Measurements from ENCODE around the gene MRPL9.
A peak's percentile ranks its signal among the peaks of the same experiment; 100 is the strongest.

The MRPL9 gene
- total RNA-seq: 38.2 to 73.5 (median 64.7) reads per million in 9 experiments

DNA sequence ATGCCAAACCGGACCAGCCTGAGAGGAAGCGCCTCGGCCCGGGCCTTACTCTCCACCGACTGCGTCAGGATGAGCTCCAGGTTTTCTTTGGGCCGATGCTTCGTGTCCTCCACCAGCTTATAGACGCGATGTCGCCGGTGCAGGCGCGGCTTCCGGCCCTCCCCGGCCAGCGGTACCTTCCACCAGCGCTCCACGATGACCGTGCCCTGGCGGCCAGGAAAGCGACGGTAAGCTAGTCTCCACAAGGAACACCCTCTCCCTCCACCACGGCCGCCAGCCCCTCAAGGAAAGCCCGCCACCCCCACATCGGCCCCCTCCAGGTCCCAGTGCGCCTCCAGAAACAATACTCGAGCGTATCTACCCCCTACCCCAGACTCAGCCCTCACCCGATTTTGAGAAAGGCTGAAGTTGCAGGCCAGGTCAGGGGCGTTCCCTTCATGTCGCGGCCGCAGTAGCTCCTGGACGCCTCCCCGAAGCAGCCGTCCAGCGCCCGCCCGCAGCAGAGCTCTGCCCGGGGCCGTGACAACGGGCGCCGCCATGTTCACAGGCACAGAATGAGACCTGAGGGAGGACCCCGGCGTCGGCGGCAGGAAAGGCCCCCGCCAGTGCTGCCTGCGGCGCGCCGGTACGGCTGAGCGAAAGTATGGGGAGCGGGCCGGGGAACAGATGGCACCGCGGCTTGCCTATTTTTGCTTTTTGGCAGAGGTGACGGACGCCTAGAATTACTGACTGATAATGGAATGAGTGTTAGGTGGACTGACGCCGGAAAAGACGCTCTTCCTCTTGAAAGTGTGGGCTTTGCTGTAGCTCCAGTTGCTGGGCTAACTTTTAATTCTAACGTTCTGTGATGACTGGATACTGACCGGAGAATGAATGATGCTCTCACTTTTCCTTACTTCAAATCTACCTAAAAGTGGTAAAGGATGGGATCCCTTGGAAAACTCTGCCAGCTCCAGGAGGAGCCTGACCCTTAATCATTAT, at the start of gene MRPL9:
Gene MRPL9 (minus strand): TSS at position 556 of the 981 bp plus-strand sequence. CDS start 17 bp downstream, at position 539.
- Mint-ChIP-seq H3K36me3 (ENCODE audit: insufficient read depth) (peaks cover 53% of the 10 kb centered on the region), H3K4me3 (peak within 1 kb of the TSS; percentile 95 to 97), H3K27me3 (no peaks in the 10 kb centered on the region), H3K4me1 (ENCODE audit: low read depth in 2 of 2) (peaks cover 14 to 15% of the 10 kb centered on the region in 2 donors), H3K9me3 (no peaks in the 10 kb centered on the region), H3K27ac (peak within 1 kb of the TSS; percentile 97 to 98)
- DNase-seq (peak; percentile 80 to 87 (median 80)), ATAC-seq (replicated peaks) (peak; percentile 97)

DNA sequence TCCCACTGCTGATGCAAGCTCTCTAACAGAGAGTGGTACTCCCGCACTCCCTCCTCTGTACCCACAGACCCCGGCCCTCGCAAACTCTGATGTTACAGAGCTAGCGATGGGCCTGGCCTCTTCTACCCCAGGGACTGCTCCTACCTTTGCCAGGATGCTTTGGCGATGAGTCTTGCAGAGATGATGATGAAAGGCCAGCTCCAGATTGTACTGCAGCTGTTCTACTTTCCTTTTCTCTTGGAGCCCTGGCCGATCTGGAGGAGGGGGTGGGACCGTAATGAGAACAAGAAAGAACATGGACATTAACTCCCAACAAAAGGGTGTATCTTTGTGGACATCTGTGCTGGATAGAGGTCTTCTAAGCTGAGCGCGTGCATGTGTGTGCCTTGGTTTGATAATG, 47.9 kb upstream of the MRPL9 start:
- Mint-ChIP-seq H3K27me3 (no peaks in the 10 kb centered on the region), H3K4me1 (ENCODE audit: low read depth in 2 of 2) (peaks cover 20 to 35% of the 10 kb centered on the region in 2 donors), H3K9me3 (no peaks in the 10 kb centered on the region), H3K27ac (no peak overlapping the region), H3K36me3 (ENCODE audit: insufficient read depth) (peaks cover 53% of the 10 kb centered on the region), H3K4me3 (no peak overlapping the region)
- ATAC-seq (replicated peaks) (no peak), DNase-seq (no peak)

- H3K4me1 Mint-ChIP-seq (ENCODE audit: low read depth in 2 of 2): peaks cover 11 to 26% of the 10 kb centered on the region in 2 donors
- peaks cover 43% of the 10 kb centered on the region for H3K36me3 Mint-ChIP-seq (ENCODE audit: insufficient read depth)
- H3K27ac Mint-ChIP-seq: no peak overlapping the region
- H3K9me3 Mint-ChIP-seq: no peaks in the 10 kb centered on the region
- H3K4me3 Mint-ChIP-seq: no peak overlapping the region
- H3K27me3 Mint-ChIP-seq: no peaks in the 10 kb centered on the region
- DNase-seq (no peak), ATAC-seq (replicated peaks) (no peak)
Observed at GRCh38 chr1:151809985-151810556, 46.8 kb upstream of the MRPL9 start.

DNA sequence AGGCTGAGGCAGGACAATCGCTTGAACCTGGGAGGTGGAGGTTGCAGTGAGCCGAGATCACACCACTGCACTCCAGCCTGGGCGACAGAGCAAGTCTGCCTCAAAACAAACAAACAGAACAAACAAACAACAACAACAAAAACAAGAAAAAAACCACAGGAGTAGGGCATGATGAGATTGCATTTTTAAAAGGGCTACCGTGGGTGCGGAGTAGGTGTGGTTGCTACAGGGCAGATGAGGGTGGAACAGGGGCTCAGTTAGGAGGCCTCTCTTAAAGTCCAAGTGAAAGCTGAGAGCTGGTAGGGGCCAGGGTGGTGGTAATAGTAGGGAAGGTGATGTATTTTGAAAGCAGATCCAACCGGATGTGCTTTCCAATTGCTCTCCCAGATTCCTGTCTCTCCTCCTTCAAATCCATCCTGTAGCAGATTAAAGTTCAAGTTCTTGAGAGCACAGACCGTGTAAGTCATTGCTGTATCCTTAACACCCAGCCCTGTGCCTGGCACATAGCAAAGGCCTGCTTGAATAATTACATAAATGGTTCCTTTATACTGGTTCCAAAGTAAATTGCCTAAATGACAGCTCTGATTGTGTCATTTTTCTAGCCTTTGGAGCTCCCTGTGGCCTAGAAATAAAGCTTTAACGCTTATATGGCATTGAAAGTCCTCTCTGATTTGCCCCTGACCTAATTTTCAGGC, 46.1 kb upstream of the MRPL9 start:
- Mint-ChIP-seq H3K4me1 (ENCODE audit: low read depth in 2 of 2) (peaks cover 6 to 26% of the 10 kb centered on the region in 2 donors), H3K36me3 (ENCODE audit: insufficient read depth) (peaks cover 38% of the 10 kb centered on the region), H3K27ac (peak overlapping the region in 1 of 2 donors; percentile 47), H3K9me3 (no peaks in the 10 kb centered on the region), H3K27me3 (no peaks in the 10 kb centered on the region), H3K4me3 (no peak overlapping the region)
- no peak for DNase-seq
- no peak for ATAC-seq (replicated peaks)

- Mint-ChIP-seq H3K4me1 (ENCODE audit: low read depth in 2 of 2) (peaks cover 11 to 22% of the 10 kb centered on the region in 2 donors), H3K27ac (peak overlapping the region in 1 of 2 donors; percentile 47), H3K9me3 (no peaks in the 10 kb centered on the region), H3K36me3 (ENCODE audit: insufficient read depth) (peaks cover 31% of the 10 kb centered on the region), H3K27me3 (no peaks in the 10 kb centered on the region), H3K4me3 (no peak overlapping the region)
- DNase-seq (no peak), ATAC-seq (replicated peaks) (no peak)
Observed at GRCh38 chr1:151807766-151808165, 44.5 kb upstream of the MRPL9 start.

- Mint-ChIP-seq H3K36me3 (ENCODE audit: insufficient read depth) (peaks cover 26% of the 10 kb centered on the region), H3K27ac (peak overlapping the region in 1 of 2 donors; percentile 80), H3K4me3 (no peak overlapping the region), H3K4me1 (ENCODE audit: low read depth in 2 of 2) (peaks cover 7 to 23% of the 10 kb centered on the region in 2 donors), H3K9me3 (no peaks in the 10 kb centered on the region), H3K27me3 (no peaks in the 10 kb centered on the region)
- DNase-seq: no peak
- no peak for ATAC-seq (replicated peaks)
Observed at GRCh38 chr1:151807131-151807530, 43.8 kb upstream of the MRPL9 start.

GRCh38 chr1:151806170-151806569, 42.9 kb upstream of the MRPL9 start:
- ATAC-seq (replicated peaks) (no peak), DNase-seq (no peak)
- H3K4me1 Mint-ChIP-seq (ENCODE audit: low read depth in 2 of 2): peaks cover 7 to 23% of the 10 kb centered on the region in 2 donors
- peaks cover 22% of the 10 kb centered on the region for H3K36me3 Mint-ChIP-seq (ENCODE audit: insufficient read depth)
- H3K27ac Mint-ChIP-seq: peak overlapping the region in 1 of 2 donors; percentile 80
- no peaks in the 10 kb centered on the region for H3K27me3 Mint-ChIP-seq
- H3K4me3 Mint-ChIP-seq: no peak overlapping the region
- no peaks in the 10 kb centered on the region for H3K9me3 Mint-ChIP-seq

DNA sequence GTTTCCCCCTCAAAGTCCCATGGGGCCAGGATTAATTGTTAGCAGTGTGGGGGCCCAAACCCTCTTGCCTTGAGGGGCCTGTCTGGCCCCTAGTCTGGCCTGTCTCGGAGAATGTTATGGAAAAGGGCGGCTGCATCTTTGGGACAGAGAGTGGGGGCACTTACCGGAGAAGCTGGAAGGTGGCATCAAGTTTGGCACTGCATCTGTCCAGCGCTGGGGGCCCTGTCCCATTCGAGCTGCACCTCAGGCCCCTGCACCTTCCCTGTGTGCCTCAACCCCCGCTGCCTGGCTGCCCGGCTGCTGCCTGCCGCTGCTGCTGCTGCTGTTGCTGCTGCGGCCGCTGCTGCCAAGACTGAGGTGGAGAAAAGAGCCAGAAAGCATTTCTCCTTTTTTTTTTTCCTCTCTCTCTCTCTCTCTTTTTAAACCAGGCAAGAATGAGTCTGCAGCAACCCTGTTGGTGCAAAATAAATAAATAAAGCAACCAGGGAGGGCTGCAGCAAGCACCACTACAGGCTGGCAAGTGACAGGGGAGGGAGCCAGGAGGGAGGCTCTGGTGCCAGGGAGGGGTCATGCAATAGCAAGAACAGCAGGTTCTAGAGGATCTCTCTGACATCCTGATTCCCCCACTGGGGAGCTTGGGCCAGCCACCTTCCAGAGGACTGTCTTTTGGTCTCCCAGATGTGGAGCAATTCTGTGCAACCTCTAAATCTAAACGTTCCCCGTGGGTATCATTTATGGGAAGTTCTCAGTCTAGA, 41.9 kb upstream of the MRPL9 start, which contains the start of gene LINGO4:
Gene LINGO4 (minus strand): TSS at position 354 of the 755 bp plus-strand sequence. CDS start 2,715 bp downstream, outside the sequence.
- peaks cover 12 to 28% of the 10 kb centered on the region in 2 donors for H3K4me1 Mint-ChIP-seq (ENCODE audit: low read depth in 2 of 2)
- peaks cover 12% of the 10 kb centered on the region for H3K36me3 Mint-ChIP-seq (ENCODE audit: insufficient read depth)
- no peaks in the 10 kb centered on the region for H3K9me3 Mint-ChIP-seq
- no peaks in the 10 kb centered on the region for H3K27me3 Mint-ChIP-seq
- ATAC-seq (replicated peaks) (peak; percentile 39), DNase-seq (no peak)
- H3K27ac Mint-ChIP-seq: peak within 1 kb of the TSS in 1 of 2 donors; percentile 80
- no peak within 1 kb of the TSS for H3K4me3 Mint-ChIP-seq

GRCh38 chr1:151803915-151804314, 40.6 kb upstream of the MRPL9 start:
- H3K4me3 Mint-ChIP-seq: no peak overlapping the region
- ATAC-seq (replicated peaks) (no peak), DNase-seq (no peak)
- peak overlapping the region in 1 of 2 donors; percentile 69 for H3K27ac Mint-ChIP-seq
- peaks cover 14 to 39% of the 10 kb centered on the region in 2 donors for H3K4me1 Mint-ChIP-seq (ENCODE audit: low read depth in 2 of 2)
- H3K9me3 Mint-ChIP-seq: no peaks in the 10 kb centered on the region
- H3K36me3 Mint-ChIP-seq (ENCODE audit: insufficient read depth): peaks cover 12% of the 10 kb centered on the region
- no peaks in the 10 kb centered on the region for H3K27me3 Mint-ChIP-seq

- DNase-seq: no peak
- peak overlapping the region; percentile 13 to 69 for H3K27ac Mint-ChIP-seq
- H3K4me3 Mint-ChIP-seq: no peak overlapping the region
- no peaks in the 10 kb centered on the region for H3K27me3 Mint-ChIP-seq
- H3K9me3 Mint-ChIP-seq: no peaks in the 10 kb centered on the region
- H3K4me1 Mint-ChIP-seq (ENCODE audit: low read depth in 2 of 2): peaks cover 14 to 42% of the 10 kb centered on the region in 2 donors
- H3K36me3 Mint-ChIP-seq (ENCODE audit: insufficient read depth): peaks cover 6% of the 10 kb centered on the region
- no peak for ATAC-seq (replicated peaks)
Observed at GRCh38 chr1:151803164-151803563, 39.9 kb upstream of the MRPL9 start.

- Mint-ChIP-seq H3K4me1 (ENCODE audit: low read depth in 2 of 2) (peaks cover 14 to 42% of the 10 kb centered on the region in 2 donors), H3K27ac (peak overlapping the region in 1 of 2 donors; percentile 60), H3K36me3 (ENCODE audit: insufficient read depth) (peaks cover 3% of the 10 kb centered on the region), H3K4me3 (no peak overlapping the region), H3K27me3 (no peaks in the 10 kb centered on the region), H3K9me3 (no peaks in the 10 kb centered on the region)
- no peak for DNase-seq
- ATAC-seq (replicated peaks): no peak
Observed at GRCh38 chr1:151802372-151802771, 39.1 kb upstream of the MRPL9 start.

DNA sequence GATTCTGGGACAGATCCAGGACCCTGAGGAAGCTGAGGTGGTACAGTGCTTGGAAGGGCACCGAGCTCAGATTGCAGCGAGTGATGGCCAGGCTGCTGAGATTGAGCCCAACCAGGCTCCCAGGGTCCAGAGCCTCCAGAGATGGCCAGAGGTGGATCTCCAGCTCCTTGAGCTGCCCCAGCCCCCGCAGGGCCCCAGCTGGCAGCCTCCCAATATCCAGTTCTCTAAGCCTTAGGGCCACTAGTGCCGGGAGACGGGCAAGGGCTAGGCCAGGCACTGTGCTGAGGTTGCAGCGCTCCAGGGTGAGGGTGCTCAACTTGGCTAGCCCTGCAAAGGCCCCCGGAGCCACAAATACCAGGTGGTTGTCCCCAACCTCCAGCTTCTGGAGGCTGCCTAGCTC, 38.5 kb upstream of the MRPL9 start:
- Mint-ChIP-seq H3K36me3 (ENCODE audit: insufficient read depth) (peaks cover 3% of the 10 kb centered on the region), H3K4me3 (no peak overlapping the region), H3K27me3 (no peaks in the 10 kb centered on the region), H3K4me1 (ENCODE audit: low read depth in 2 of 2) (peaks cover 14 to 42% of the 10 kb centered on the region in 2 donors), H3K9me3 (no peaks in the 10 kb centered on the region), H3K27ac (peak overlapping the region in 1 of 2 donors; percentile 60)
- no peak for DNase-seq
- no peak for ATAC-seq (replicated peaks)
